Peyer's patch (tissue), 4 donors: ENCODE results near the gene NKX2-1. TPM values are rescaled to one million over a fixed set of nuclear protein-coding genes. Genes with fewer than 3 reads are reported as not detected.

Experiments
- DNase-seq, 3 donors: peaks; one replicate each; pipeline ENCODE4 v3.0.0-alpha.2; 2017 to 2019
- H3K27ac ChIP-seq, 4 donors: fragments of 200-600 bp; sonication (generic); one replicate each; pipeline ENCODE4 v1.5.1; 2016 to 2019
- H3K27me3 ChIP-seq, 2 donors: fragments of 200-600 bp; sonication (generic); one replicate each; pipeline ENCODE4 v1.5.1; 2019
- H3K36me3 ChIP-seq, 3 donors: fragments of 200-600 bp; sonication (generic); one replicate each; pipeline ENCODE4 v1.5.1; 2016 to 2019
- H3K4me1 ChIP-seq, 4 donors: fragments of 200-600 bp; sonication (generic); one replicate each; pipeline ENCODE4 v1.5.1; 2016 to 2019
- H3K4me3 ChIP-seq, 4 donors: fragments of 200-600 bp; sonication (generic); 1 replicate in 3 of 4; 2 replicates in 1 of 4; pipeline ENCODE4 v1.5.1; 2016 to 2019; ENCODE audit warnings: mild to moderate bottlenecking in 1 of 4
- H3K9me3 ChIP-seq, 4 donors: fragments of 200-600 bp; sonication (generic); one replicate each; pipeline ENCODE4 v1.5.1; 2016 to 2019; ENCODE audit warnings: mild to moderate bottlenecking in 1 of 4
- CTCF ChIP-seq, 6 experiments: fragments of 450-650 bp in 4 of 6; fragments of 200-600 bp in 2 of 6; sonication (generic) in 1 of 6; IDR thresholded peaks; one replicate each; pipeline ENCODE4 v1.5.1; 2017 to 2019; ENCODE audit warnings: antibody characterized with exemption in 6 of 6, mild to moderate bottlenecking in 3 of 6, moderate library complexity in 1 of 6
- POLR2A ChIP-seq, 2 donors: fragments of 450-650 bp; IDR thresholded peaks; one replicate each; pipeline ENCODE4 v1.5.1; 2017; ENCODE audit warnings: antibody characterized with exemption in 2 of 2, mild to moderate bottlenecking in 2 of 2, moderate library complexity in 2 of 2
- total RNA-seq, 4 donors: library from RNA; depleted of rRNA; stranded (reverse); fragments of >200 nt; gene quantifications; one replicate each; pipeline ENCODE4 v1.1.0, GENCODE V29; 2016

NKX2-1 gene
- total RNA-seq, 4 donors from 2014 or later, result not detected

- H3K27me3 ChIP-seq, result peaks cover 0 to 53% of the 10 kb centered on the region in 2 donors
- H3K4me1 ChIP-seq, result peaks cover 0 to 11% (median 0%) of the 10 kb centered on the region in 4 donors
- H3K4me3 ChIP-seq, result no peak overlapping the region
- H3K36me3 ChIP-seq, result no peaks in the 10 kb centered on the region
- TF ChIP-seq CTCF (IDR thresholded peaks at IDR 0.05) (no peak), POLR2A (IDR thresholded peaks at IDR 0.05) (no peak)
- no peaks in the 10 kb centered on the region for H3K9me3 ChIP-seq
- no peak for DNase-seq
- no peak overlapping the region for H3K27ac ChIP-seq
These were observed 16.0 kb downstream of the NKX2-1 start for GRCh38 chr14:36503771-36504741.

- no peak overlapping the region for H3K27ac ChIP-seq
- H3K27me3 ChIP-seq, result peaks cover 0 to 42% of the 10 kb centered on the region in 2 donors
- peaks cover 0 to 11% (median 0%) of the 10 kb centered on the region in 4 donors for H3K4me1 ChIP-seq
- no peak overlapping the region for H3K4me3 ChIP-seq
- TF ChIP-seq POLR2A (IDR thresholded peaks at IDR 0.05) (no peak), CTCF (IDR thresholded peaks at IDR 0.05) (no peak)
- no peaks in the 10 kb centered on the region for H3K36me3 ChIP-seq
- DNase-seq, result no peak
- no peaks in the 10 kb centered on the region for H3K9me3 ChIP-seq
These were observed 17.2 kb downstream of the NKX2-1 start for GRCh38 chr14:36502558-36503508.

GRCh38 chr14:36498938-36499337 is 21.1 kb downstream of the NKX2-1 start:
- TF ChIP-seq POLR2A (IDR thresholded peaks at IDR 0.05) (no peak), CTCF (IDR thresholded peaks at IDR 0.05) (no peak)
- Histone ChIP-seq H3K27ac (no peak overlapping the region), H3K36me3 (no peaks in the 10 kb centered on the region), H3K4me1 (no peaks in the 10 kb centered on the region), H3K4me3 (no peak overlapping the region), H3K27me3 (peaks cover 0 to 12% of the 10 kb centered on the region in 2 donors), H3K9me3 (no peaks in the 10 kb centered on the region)
- no peak for DNase-seq

- TF ChIP-seq POLR2A (IDR thresholded peaks at IDR 0.05) (no peak), CTCF (IDR thresholded peaks at IDR 0.05) (no peak)
- no peak for DNase-seq
- no peaks in the 10 kb centered on the region for H3K9me3 ChIP-seq
- H3K36me3 ChIP-seq, result no peaks in the 10 kb centered on the region
- peaks cover 0 to 6% of the 10 kb centered on the region in 2 donors for H3K27me3 ChIP-seq
- H3K4me3 ChIP-seq, result no peak overlapping the region
- H3K27ac ChIP-seq, result no peak overlapping the region
- no peaks in the 10 kb centered on the region for H3K4me1 ChIP-seq
These were observed 23.7 kb downstream of the NKX2-1 start for GRCh38 chr14:36496346-36496745.

- DNase-seq, result no peak
- H3K9me3 ChIP-seq, result no peaks in the 10 kb centered on the region
- no peak overlapping the region for H3K4me3 ChIP-seq
- H3K36me3 ChIP-seq, result no peaks in the 10 kb centered on the region
- peaks cover 0 to 6% of the 10 kb centered on the region in 2 donors for H3K27me3 ChIP-seq
- no peak for TF ChIP-seq POLR2A (IDR thresholded peaks at IDR 0.05)
- TF ChIP-seq CTCF (IDR thresholded peaks at IDR 0.05), result no peak
- no peak overlapping the region for H3K27ac ChIP-seq
- H3K4me1 ChIP-seq, result no peaks in the 10 kb centered on the region
These were observed 24.4 kb downstream of the NKX2-1 start for GRCh38 chr14:36495666-36496065.
